Left lobe of liver (tissue), 2 donors: Measurements from ENCODE around the gene GNB2. TPM values are rescaled to one million over a fixed set of nuclear protein-coding genes. Genes with fewer than 3 reads are reported as not detected.
"Not testable (repeated sequence)": the region's sequence is repeated elsewhere in the genome, so short reads cannot be mapped to it uniquely, and the experiment has no call there.

ENCODE experiments used
- ATAC-seq: fragments of 200-7000 bp; cut with Tn5 transposase; one replicate; pipeline ENCODE4 v1.9.1; 2020; ENCODE audit warnings: mild to moderate bottlenecking, moderate library complexity
- DNase-seq: peaks from one replicate; pipeline ENCODE4 v3.0.0-alpha.2; 2020; ENCODE audit warnings: low spot score
- total RNA-seq: library from RNA; stranded (reverse); gene quantifications from one replicate; pipeline ENCODE4 v1.2.1, GENCODE V29; 2021
- donor health status: DM: no; HTN: no; CAD: no; lungs with moderate emphysema.
- donor health status: DM: no; HTN: yes; CAD: no.

Gene GNB2
- total RNA-seq, 1 donor from 2014 or later: 80.9 TPM

DNA sequence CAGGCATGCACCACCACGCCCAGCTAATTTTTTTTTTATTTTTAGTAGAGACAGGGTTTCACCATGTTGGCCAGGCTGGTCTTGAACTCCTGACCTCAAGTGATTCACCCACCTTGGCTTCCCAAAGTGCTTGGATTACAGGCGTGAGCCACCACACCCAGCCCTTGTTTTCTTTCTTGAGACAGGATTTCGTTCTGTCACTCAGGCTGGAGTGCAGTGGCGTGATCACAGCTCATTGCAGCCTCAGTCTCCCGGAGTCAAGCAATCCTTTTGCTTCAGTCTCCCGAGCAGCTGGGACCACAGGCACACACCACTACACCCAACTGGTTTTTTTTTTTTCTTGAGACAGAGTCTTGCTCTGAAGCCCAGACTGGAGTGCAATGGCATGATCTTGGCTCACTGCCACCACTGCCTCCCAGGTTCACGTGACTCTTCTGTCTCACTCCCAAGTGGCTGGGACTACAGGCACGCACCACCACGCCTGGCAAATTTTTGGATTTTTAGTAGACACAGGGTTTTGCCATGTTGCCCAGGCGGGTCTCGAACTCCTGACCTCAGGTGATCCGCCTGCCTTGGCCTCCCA is 11.3 kb upstream of the GNB2 start:
- ATAC-seq: peak; percentile 65
- not testable (repeated sequence) for DNase-seq

DNA sequence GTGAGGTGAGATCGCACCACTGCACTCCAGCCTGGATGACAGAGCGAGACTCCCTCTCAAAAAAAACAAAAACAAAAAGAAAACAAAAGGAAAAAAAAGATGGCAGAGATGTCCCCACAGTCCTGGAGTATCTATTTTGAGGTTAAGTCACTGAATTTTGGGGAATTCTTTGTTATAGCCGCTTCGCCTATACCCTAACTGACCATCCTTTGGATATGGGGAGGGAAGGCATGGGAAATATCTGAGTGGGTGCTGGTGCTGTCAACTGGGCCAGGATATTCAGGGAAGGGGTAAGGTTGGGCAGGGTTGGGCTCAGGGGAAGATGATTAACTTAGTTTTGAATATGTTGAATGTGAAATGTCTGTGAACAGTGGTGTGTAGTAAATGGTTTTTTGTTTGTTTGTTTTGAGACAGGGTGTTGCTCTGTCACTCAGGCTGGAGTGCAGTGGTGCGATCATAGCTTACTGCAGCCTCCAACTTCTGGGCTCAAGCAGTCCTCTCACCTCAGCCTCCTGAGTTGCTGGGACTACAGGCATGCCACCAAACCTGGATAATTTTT is 8.3 kb upstream of the GNB2 start:
- ATAC-seq: no peak
- no peak for DNase-seq

DNA sequence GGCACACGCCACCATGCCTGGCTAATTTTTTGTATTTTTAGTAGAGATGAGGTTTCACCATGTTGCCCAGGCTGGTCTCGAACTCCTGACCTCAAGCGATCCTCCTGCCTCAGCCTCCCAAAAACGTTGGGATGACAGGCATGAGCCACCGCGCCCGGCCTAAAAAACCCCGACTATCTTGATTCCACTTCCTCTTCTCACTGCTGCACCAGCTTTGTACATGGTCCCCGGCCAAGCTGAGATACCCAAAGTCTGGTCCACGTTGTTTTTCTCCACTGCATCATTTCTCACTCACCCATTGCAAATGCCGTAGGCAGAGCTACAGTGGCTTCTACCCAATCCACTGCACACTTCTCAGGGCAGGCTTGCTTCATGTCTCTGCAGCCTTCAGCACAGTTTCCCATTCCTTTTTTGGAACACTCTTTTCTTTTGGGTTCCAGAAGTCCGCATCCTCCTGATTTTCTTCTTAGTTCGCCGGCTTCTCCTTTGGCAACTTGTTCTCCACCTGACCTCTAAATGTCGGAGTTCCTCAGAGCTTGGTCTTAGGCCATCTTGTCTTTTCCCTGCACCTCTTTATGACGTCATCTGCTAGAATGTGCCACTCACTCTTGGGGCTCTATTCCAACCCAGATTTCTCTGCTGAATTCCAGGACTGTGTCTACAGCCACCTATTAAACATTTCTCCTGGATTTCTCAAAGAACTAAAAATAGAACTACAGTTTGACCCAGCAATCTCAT is 6.0 kb upstream of the GNB2 start:
- no peak for ATAC-seq
- DNase-seq: no peak

DNA sequence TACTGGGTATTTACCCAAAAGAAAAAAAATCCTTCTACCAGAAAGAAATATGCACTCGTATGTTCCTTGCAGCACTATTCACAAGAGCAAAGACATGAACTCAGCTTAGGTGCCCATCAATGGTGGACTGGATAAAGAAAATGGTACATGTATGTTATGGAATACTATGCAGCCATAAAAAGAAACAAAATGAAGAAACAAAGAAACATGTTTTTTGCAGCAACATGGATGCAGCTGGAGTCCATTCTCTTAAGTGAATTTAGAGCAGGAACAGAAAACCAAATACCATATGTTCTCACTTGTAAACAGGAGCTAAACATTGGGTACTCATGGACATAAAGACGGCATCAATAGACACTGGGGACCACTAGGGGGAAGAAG is 5.5 kb upstream of the GNB2 start:
- DNase-seq (no peak), ATAC-seq (no peak)

DNA sequence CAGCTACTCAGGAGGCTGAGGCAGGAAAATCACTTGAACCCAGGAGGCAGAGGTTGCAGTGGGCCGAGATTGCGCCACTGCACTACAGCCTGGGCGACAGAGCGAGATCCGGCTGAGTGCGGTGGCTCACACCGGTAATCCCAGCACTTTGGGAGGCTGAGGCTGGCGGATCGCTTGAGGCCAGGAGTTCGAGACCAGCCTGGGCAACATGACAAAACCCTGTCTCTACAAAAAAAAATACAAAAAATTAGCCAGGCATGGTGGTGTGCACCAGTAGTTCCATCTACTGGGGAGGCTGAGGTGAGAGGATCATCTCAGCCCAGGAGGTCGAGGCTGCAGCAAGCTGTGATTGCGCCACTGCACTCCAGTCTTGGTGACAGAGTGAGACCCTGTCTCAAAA is 4.4 kb upstream of the GNB2 start:
- DNase-seq, ATAC-seq: not testable (repeated sequence)

DNA sequence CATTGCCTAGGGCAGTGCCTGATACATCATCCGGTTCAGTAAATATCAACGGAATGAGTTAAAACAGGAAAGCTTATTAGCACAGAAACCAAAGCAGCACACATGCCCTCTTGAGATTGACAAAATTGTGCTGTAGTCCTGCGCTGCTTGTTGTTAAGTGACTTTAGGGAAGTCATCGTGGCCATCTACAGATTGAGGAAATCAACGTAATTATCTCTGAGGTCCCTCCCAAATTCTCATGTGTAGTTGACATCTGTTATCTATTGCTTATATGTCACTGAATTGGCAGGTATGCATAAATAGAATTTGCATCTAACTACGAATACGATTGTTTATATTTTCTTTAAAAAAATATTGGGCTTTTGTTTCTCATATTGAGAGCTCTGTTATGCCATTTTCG is 3.5 kb upstream of the GNB2 start:
- ATAC-seq: no peak
- DNase-seq: no peak

DNA sequence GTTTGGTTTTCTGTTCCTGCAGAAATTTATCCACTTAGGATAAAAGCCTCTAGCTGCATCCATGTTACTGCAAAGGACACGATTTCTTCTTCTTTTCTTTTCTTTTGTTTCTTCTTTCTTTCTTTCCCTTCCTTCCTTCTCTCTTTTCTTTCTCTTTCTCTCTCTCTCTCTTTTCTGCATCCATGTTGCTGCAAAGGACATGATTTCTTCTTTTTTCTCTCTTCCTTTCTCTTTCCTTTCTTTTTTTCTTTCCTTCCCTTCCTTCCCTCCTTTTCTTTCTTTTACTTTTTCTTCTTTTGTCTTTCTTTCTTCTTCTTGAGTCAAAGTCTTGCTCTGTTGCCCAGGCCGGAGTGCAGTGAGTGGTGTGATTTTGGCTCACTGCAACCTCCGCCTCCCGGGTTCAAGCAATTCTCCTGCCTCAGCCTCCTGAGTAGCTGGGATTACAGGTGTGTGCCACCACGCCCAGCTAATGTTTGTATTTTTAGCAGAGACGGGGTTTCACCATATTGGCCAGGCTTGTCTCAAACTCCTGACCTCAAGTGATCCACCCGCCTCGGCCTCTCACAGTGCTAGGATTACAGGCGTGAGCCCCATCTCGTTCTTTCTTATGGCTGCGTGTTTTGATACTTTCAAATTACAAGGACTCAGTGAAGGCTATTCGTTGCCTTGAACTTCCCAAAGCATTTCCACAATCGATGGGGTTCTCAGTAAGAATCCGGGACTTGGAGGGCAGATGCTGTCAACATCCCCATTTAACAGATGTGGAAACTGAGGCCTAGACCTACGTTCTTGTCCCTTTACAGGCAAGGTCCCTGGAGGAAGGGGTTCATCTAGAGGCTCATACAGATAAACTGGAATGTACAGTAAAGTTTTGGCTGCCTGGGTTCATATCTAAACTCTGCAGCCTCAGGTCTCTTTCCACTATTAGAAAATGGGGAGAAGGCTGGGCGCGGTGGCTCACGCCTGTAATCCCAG is 1.9 kb upstream of the GNB2 start:
- no peak for DNase-seq
- no peak for ATAC-seq

DNA sequence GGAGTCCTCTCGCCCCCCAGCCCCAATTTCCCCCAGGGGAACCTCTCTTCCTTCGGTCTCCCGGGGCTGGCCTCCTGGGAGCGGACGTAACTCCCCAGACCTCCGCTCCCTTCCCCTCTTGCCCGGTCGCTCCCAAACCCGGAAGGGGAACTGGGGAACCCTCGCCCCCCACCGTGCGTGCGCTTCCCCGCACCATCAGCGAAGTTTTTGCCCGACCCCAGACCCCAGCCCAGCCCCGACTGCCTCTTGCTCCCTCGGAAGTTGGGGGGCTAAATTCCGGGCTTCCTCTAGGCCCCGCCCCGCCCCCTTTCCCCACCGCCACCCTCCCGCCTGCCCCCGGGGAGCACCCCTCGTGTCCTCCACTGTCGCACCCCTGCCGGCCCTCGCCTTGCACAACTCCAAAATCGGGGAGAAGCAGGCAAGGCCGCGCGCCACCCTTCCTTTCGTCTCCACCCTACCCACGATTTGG is 436 bp downstream of the GNB2 start:
- DNase-seq (peak; percentile 71), ATAC-seq (peak; percentile 0)

DNA sequence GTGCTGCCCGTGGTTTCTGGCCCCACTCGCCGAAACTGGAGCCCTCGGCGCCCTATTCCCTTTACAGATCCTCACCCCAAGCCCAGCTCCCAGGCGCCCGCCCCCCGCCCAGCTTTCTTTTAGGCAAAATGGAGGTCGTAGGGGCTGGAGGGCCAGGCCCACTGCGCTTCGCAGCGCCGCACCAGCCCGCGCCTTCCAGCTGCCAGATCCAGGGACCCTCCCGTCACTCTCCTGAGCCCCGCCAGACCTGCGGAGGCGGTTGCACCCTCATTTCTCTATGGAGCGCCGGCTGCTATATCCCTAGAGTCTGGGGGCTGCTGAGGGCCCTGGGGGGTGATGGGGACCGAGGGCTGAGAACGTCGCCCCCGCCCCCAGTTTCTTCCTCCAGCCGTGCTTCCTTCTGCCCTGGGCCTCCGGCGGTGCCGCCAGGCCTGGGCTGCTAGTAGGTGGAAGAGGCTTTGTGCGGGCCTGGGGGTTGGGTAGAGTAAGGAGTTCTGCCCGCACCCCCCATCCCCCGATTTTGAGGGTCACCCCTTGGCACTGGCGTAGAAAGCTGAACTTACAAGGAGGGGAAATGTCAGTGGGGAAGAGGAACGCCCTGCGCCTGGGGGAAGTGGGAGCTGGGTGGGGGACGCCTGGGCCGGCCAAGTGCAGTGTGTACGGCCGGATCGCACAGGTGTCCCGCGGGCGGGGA is 1.0 kb downstream of the GNB2 start:
- ATAC-seq (peak; percentile 1), DNase-seq (no peak)

DNA sequence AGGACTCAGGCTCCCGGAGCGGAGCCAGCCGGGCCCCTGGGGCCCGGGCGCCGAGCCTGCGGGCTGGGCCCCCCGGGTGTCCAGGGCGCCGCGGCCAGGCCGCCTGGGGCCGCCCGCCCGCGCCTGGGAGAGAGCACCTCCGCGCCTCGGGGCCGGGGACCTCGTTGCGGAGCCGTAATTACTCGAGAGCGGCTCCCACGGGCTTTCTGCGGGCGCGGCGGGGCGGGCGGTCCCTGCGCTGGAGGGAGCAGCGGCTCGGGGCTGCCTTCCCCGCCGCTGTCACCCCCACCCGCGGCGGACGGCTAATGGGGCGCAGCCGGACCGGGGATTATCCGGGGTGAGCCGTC is 1.5 kb downstream of the GNB2 start:
- ATAC-seq: peak; percentile 1

DNA sequence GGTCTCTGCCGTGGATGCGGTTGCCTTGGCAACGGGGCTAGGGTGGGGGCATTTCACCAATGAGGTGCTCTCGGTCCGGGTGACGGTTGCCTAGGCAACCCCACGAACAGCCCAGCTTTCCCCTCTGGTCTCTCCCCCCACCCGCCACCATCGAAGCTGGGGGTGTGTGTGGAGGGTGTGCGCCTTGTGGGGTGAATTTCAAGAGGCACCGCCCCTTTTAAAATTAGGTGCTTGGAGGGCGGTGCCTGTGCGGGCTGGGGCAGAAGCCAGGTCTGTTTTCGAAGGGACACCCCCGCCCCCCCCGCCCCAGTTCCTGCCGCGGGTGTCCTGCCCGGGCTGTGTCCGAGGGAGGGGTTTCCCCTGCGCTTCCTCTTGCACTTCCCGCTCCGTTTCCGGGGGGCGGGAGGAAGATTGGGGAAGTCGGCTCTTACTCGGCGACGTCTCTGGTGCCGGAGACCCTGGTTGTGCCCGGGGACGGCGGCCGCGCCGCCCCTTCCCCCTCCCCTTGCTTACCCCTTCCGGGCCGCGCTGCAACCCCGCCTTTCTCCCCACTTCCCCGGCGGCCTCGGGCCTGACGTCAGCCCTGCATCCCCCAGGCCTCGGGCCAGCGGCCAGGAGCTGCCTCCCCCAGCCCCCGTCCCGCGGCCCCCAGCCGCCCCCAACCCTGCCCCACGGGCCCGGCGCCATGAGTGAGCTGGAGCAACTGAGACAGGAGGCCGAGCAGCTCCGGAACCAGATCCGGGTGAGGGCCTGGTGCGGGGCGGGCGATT is 2.2 kb downstream of the GNB2 start:
- ATAC-seq (peak; percentile 43), DNase-seq (peak; percentile 84)

More for the DNA sequence above, 1.5 kb downstream of the GNB2 start:
- DNase-seq: no peak

DNA sequence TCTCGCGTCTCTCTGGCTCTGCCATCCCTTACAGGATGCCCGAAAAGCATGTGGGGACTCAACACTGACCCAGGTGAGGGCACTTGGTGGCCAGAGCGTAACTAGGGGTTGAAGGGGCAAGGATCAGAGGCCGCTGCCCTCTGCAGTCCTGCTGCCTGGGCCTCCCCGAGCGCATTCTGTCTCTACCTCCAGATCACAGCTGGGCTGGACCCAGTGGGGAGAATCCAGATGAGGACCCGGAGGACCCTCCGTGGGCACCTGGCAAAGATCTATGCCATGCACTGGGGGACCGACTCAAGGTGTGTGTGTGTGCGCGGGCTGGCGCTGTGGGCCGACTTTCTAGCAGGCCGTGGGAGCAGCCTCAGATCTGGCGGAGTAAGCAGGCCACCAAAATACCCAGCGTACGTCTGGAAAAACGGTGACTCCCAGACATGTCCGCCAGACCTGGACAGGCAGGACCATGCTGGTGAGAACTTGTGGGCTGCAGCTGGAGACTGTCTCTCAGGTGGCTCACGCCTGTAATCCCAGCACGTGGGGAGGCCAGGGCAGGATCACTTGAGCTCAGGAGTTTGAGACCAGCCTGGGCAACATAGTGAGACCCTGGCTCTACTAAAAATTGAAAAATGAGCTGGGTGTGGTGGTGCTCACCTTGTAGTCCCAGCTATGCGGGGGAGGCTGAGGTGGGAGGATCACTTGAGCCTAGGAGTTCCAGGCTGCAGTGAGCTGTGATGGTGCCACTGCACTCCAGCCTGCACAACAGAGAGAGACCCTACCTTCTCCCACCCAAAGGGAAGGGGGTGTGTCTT is 3.2 kb downstream of the GNB2 start:
- ATAC-seq: peak; percentile 34
- no peak for DNase-seq

DNA sequence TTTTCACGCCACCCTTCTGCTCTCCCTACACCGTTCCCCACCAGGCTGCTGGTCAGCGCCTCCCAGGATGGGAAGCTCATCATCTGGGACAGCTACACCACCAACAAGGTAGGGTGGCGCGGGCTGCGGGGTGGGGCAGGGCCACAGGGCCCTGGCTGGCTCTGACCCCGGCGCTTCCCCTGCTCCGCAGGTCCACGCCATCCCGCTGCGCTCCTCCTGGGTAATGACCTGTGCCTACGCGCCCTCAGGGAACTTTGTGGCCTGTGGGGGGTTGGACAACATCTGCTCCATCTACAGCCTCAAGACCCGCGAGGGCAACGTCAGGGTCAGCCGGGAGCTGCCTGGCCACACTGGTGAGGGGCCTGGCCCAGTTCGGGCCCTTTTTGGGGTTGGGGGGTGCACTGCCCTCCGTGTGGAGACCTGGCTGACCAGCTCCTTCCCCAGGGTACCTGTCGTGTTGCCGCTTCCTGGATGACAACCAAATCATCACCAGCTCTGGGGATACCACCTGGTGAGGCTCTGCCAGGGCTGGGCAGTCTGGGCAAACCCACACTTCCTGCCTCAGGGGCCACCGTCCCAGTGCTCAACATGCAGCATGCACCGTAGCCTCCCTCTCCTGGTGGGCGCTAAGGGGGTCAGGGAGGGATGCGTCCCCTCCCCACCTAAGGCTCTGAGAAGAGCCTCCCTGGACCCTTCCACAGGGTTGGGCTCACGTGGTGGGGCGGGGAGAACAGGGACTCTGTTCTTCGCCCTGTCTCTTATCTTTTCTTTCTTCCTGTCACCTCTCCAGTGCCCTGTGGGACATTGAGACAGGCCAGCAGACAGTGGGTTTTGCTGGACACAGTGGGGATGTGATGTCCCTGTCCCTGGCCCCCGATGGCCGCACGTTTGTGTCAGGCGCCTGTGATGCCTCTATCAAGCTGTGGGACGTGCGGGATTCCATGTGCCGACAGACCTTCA is 4.0 kb downstream of the GNB2 start:
- ATAC-seq: no peak
- DNase-seq: peak; percentile 48

DNA sequence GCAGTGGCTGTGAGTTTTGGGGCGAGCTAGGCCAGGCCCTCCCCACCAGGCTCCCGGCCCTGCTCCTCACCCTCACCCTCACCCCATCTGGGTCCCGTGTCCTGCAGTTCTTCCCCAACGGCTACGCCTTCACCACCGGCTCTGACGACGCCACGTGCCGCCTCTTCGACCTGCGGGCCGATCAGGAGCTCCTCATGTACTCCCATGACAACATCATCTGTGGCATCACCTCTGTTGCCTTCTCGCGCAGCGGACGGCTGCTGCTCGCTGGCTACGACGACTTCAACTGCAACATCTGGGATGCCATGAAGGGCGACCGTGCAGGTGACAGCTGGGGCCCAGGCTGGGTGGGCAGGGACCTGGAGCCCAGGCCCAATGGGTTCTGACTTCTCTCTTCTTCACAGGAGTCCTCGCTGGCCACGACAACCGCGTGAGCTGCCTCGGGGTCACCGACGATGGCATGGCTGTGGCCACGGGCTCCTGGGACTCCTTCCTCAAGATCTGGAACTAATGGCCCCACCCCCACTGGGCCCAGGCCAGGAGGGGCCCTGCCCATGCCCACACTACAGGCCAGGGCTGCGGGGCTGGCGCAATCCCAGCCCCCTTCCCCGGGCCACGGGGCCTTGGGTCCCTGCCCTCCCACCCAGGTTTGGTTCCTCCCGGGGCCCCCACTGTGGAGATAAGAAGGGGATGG is 4.9 kb downstream of the GNB2 start:
- DNase-seq (peak; percentile 47), ATAC-seq (no peak)

DNA sequence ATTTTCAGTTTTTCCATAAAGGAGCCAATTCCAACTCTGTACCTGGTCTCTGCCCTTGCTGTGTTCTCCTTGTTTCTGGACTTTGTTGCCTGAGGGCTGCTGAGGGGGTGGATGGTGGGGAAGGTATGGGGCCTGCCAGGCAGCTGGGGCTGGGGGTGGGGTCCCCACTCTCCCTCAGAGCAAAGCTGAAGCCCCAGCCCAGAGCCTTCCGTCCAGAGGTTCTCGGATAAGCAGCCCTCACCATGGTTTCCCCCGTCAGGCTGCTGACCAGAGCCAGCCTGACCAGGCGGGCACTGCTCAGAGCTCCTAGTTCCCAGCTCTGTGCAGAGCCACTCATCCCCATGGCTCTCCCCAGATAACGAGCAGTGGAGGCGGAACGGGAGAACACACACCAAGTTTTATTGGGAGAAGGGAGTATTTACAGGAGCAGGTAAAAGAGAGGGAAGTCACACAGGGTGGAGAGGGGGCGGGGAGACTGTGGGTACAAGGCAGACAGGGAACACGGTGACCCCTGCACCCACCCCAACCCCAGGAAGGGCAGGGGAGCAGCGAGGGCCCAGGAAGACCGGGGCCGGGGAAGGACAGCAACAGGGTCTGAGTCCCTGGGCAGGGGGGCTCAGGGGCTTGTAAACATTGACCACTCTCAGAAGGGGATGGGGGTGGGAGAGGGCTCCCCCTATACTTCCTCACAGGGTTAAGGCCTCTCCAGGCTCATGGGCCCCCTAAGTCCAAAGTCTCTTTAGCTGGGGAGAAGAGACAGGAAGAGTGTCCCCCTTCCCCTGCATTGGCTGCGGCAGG is 5.8 kb downstream of the GNB2 start:
- no peak for ATAC-seq
- DNase-seq: no peak

DNA sequence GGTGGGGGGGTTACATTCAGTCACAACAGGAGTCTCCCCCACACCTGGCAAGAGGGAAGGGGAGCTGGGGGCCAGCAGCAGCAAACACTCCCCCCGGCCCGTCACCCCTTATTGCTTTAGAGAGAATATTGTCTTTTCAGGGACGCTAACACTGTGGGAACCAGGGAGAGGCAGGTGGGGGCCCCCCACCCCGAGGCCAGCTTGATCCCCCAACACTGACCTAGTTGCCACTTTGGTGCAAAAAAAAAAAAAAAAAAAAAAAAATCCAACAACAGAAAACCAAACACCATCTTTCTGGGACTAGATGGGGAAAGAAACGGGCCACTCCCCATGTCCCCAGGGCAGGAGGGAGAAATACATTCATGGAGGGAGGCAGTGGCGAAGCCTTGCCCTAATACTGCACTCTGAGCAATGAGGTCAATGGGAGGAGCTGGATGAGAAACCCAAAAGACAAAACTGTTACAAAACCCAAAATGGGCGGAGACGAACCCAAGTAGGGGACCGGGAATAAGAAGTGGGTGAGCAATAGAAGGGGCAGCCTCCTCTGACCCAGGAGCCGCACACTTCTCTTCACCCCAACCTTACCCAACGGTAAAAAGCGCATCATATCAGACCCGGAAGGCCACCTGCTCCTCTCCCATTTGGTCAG is 6.5 kb downstream of the GNB2 start:
- DNase-seq: no peak
- ATAC-seq: peak; percentile 2
